Activated T-cell treated with anti-CD3 and anti-CD28 coated beads for 1 hour (primary cell): ENCODE measurements around the gene C21orf91.

Experiments used
- DNase-seq: peaks from one replicate; pipeline ENCODE4 v3.0.0-alpha.2; 2020; ENCODE audit warnings: low read depth

Gene C21orf91

GRCh38 chr21:17819114-17819876 lies at the start of gene C21orf91:
Gene C21orf91, minus strand, starts transcription at chr21:17819356. Its CDS starts 1,038 bp downstream, at chr21:17818318.
- peak; percentile 75 for DNase-seq

GRCh38 chr21:17866590-17866989 lies 47.4 kb upstream of the C21orf91 start:
- DNase-seq, result no peak

- DNase-seq, result no peak
Observed at GRCh38 chr21:17859661-17860060, 40.5 kb upstream of the C21orf91 start.

- no peak for DNase-seq
Observed at GRCh38 chr21:17858747-17859146, 39.6 kb upstream of the C21orf91 start.

- DNase-seq, result no peak
Observed at GRCh38 chr21:17854745-17855144, 35.6 kb upstream of the C21orf91 start.

GRCh38 chr21:17853393-17854275 lies 34.5 kb upstream of the C21orf91 start:
- DNase-seq, result no peak

- no peak for DNase-seq
Observed at GRCh38 chr21:17848228-17848627, 29.1 kb upstream of the C21orf91 start.

- DNase-seq, result no peak
Observed at GRCh38 chr21:17841103-17841502, 21.9 kb upstream of the C21orf91 start.

- no peak for DNase-seq
Observed at GRCh38 chr21:17834639-17835354, 15.6 kb upstream of the C21orf91 start.

GRCh38 chr21:17829472-17829871 lies 10.3 kb upstream of the C21orf91 start:
- no peak for DNase-seq

GRCh38 chr21:17828223-17828622 lies 9.1 kb upstream of the C21orf91 start:
- no peak for DNase-seq

- DNase-seq, result no peak
Observed at GRCh38 chr21:17823846-17824245, 4.7 kb upstream of the C21orf91 start.

- no peak for DNase-seq
Observed at GRCh38 chr21:17821121-17821520, 2.0 kb upstream of the C21orf91 start.

GRCh38 chr21:17819877-17820229 lies 697 bp upstream of the C21orf91 start:
- no peak for DNase-seq

GRCh38 chr21:17818186-17819113 lies 706 bp downstream of the C21orf91 start:
- peak; percentile 44 for DNase-seq

GRCh38 chr21:17813353-17813752 lies 5.8 kb downstream of the C21orf91 start:
- DNase-seq, result no peak

GRCh38 chr21:17805966-17806365 lies 13.2 kb downstream of the C21orf91 start:
- no peak for DNase-seq

GRCh38 chr21:17803536-17803935 lies 15.6 kb downstream of the C21orf91 start:
- no peak for DNase-seq

- DNase-seq, result no peak
Observed at GRCh38 chr21:17802572-17802971, 16.6 kb downstream of the C21orf91 start.

GRCh38 chr21:17799414-17800164 lies 19.6 kb downstream of the C21orf91 start:
- DNase-seq, result no peak

- DNase-seq, result no peak
Observed at GRCh38 chr21:17798796-17799195, 20.4 kb downstream of the C21orf91 start.
